Measurements from ENCODE around the gene ELOA. TPM values are rescaled to one million over a fixed set of nuclear protein-coding genes. Genes with fewer than 3 reads are reported as not detected.
A peak's percentile ranks its signal among the peaks of the same experiment; 100 is the strongest.

Gene ELOA
- total and polyA plus RNA-seq, 2 of the 13 experiments (the other 11 are each of a cell fraction or from before 2014, with no cell fraction given) = 14.2 to 28.5 TPM

- TF ChIP-seq ZNF687 (CRISPR knock-in tag; IDR thresholded peaks at IDR 0.05) = no peak
- TF ChIP-seq ZNF260 (CRISPR knock-in tag; IDR thresholded peaks at IDR 0.05; ENCODE audit: borderline replicate concordance, low read depth) = no peak
- no peak for TF ChIP-seq ZNF382 (CRISPR knock-in tag; IDR thresholded peaks at IDR 0.05; ENCODE audit: borderline replicate concordance)
- 0 out of 2 replicates have a peak, but pooled peaks have one; percentile 39 for TF ChIP-seq PHF21A (CRISPR knock-in tag; IDR thresholded peaks at IDR 0.05)
- no peak for TF ChIP-seq ZNF34 (CRISPR knock-in tag; IDR thresholded peaks at IDR 0.05; ENCODE audit: borderline replicate concordance)
- no peak for TF ChIP-seq ZNF75D (CRISPR knock-in tag; IDR thresholded peaks at IDR 0.05; ENCODE audit: borderline replicate concordance)
- no peak for TF ChIP-seq ZNF317 (CRISPR knock-in tag; IDR thresholded peaks at IDR 0.05)
- no peak for TF ChIP-seq SOX13 (IDR thresholded peaks at IDR 0.05)
- peak in 1 of 2 experiments; percentile 68; a peak in 2 of 4 replicates for TF ChIP-seq SOX13 (CRISPR knock-in tag; conservative IDR thresholded peaks at IDR 0.05 in 1 of 2, IDR thresholded peaks at IDR 0.05 in 1 of 2)
- TF ChIP-seq ADNP (CRISPR knock-in tag; IDR thresholded peaks at IDR 0.05) = no peak
- peak; percentile 93 for TF ChIP-seq GFI1 (CRISPR knock-in tag; IDR thresholded peaks at IDR 0.05; ENCODE audit: borderline replicate concordance)
- TF ChIP-seq ZEB1 (IDR thresholded peaks at IDR 0.05; ENCODE audit: insufficient replicate concordance, low read depth) = peak; percentile 70
- TF ChIP-seq BRCA1 (CRISPR knock-in tag; IDR thresholded peaks at IDR 0.05) = no peak
- TF ChIP-seq ZIK1 (CRISPR knock-in tag; IDR thresholded peaks at IDR 0.05; ENCODE audit: borderline replicate concordance, low read depth) = no peak
- no peak for TF ChIP-seq ZNF570 (CRISPR knock-in tag; IDR thresholded peaks at IDR 0.05; ENCODE audit: borderline replicate concordance)
- TF ChIP-seq FOXK1 (CRISPR knock-in tag; IDR thresholded peaks at IDR 0.05; ENCODE audit: borderline replicate concordance, low read depth) = no peak
- no peak for TF ChIP-seq CEBPB (IDR thresholded peaks at IDR 0.05; ENCODE audit: borderline replicate concordance, low read depth, low read length)
- 0 out of 2 replicates have a peak, but pooled peaks have one; percentile 14 for TF ChIP-seq PAXIP1 (CRISPR knock-in tag; conservative IDR thresholded peaks at IDR 0.05)
- TF ChIP-seq MTERF4 (CRISPR knock-in tag; IDR thresholded peaks at IDR 0.05) = no peak
- TF ChIP-seq NAIF1 (CRISPR knock-in tag; IDR thresholded peaks at IDR 0.05; ENCODE audit: borderline replicate concordance) = no peak
- no peak for TF ChIP-seq ZMYM2 (CRISPR knock-in tag; IDR thresholded peaks at IDR 0.05)
These were observed 38.3 kb upstream of the ELOA start (continued) for GRCh38 chr1:23704834-23705495.
